GM23248 (cell line): Measurements from ENCODE around the gene DDI1.

Experiments
- EZH2 ChIP-seq: fragments of 200-600 bp; sonication (generic); IDR thresholded peaks from 2 replicates; pipeline ENCODE4 v1.6.1; 2018; ENCODE audit warnings: antibody characterized with exemption, mild to moderate bottlenecking; ENCODE audit not compliant: insufficient read depth, poor library complexity, severe bottlenecking
- EZH2phosphoT487 ChIP-seq: fragments of 200-600 bp; sonication (generic); IDR thresholded peaks from 2 replicates; pipeline ENCODE4 v1.6.1; 2018; ENCODE audit warnings: antibody characterized with exemption, moderate library complexity, mild to moderate bottlenecking, low read depth; ENCODE audit not compliant: insufficient read depth

DNA sequence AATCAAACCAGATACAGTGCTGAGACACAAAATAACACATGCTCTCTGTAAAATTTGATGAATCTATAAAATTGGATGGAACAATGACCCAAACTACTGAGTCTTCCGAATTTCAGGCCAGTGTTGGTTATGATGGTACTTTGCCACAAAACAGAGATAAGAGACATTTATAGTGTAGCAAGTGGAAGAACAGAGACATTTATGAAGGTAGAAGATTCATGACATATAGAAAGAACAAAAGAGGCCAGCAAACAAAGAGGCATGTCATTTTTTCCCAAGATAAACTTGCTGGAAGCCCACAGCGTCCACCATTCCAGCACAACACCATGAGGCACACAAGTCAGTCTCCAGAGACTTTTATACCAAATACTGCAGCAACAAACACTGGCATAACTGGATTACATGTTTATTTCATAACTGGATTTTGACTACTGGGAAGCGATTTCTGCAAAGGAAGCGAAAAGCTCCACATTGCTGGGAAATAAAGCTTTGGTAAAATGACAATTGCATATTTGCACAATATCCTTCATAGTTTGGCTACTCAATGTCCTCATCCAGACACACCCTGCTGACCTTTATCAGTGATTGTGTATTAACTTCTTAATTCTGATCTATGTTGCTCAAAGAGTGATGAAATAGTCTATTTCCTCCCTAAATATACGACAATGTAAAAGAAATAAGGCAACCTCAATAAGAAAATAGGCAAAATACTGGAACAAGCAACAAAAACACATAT is 17.5 kb downstream of the DDI1 start:
- TF ChIP-seq EZH2 (no peak), EZH2phosphoT487 (no peak)
